Measurements from ENCODE around the gene WDR70.

GRCh38 chr5:37506722-37507121 lies 127.6 kb downstream of the WDR70 start:
- no peak for TF ChIP-seq POLR2A (IDR thresholded peaks at IDR 0.05)
- TF ChIP-seq, protein P1, sequence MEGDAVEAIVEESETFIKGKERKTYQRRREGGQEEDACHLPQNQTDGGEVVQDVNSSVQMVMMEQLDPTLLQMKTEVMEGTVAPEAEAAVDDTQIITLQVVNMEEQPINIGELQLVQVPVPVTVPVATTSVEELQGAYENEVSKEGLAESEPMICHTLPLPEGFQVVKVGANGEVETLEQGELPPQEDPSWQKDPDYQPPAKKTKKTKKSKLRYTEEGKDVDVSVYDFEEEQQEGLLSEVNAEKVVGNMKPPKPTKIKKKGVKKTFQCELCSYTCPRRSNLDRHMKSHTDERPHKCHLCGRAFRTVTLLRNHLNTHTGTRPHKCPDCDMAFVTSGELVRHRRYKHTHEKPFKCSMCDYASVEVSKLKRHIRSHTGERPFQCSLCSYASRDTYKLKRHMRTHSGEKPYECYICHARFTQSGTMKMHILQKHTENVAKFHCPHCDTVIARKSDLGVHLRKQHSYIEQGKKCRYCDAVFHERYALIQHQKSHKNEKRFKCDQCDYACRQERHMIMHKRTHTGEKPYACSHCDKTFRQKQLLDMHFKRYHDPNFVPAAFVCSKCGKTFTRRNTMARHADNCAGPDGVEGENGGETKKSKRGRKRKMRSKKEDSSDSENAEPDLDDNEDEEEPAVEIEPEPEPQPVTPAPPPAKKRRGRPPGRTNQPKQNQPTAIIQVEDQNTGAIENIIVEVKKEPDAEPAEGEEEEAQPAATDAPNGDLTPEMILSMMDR (IDR thresholded peaks at IDR 0.05): no peak
